ENCODE results near the gene DCN. TPM values are rescaled to one million over a fixed set of nuclear protein-coding genes. Genes with fewer than 3 reads are reported as not detected.
"Not testable (repeated sequence)": the region's sequence is repeated elsewhere in the genome, so short reads cannot be mapped to it uniquely, and the experiment has no call there.

DCN gene, protein sequence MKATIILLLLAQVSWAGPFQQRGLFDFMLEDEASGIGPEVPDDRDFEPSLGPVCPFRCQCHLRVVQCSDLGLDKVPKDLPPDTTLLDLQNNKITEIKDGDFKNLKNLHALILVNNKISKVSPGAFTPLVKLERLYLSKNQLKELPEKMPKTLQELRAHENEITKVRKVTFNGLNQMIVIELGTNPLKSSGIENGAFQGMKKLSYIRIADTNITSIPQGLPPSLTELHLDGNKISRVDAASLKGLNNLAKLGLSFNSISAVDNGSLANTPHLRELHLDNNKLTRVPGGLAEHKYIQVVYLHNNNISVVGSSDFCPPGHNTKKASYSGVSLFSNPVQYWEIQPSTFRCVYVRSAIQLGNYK
- total RNA-seq (2014; rRNA removed; shearing (Covaris generic)), result not detected in 2 replicates

DNA sequence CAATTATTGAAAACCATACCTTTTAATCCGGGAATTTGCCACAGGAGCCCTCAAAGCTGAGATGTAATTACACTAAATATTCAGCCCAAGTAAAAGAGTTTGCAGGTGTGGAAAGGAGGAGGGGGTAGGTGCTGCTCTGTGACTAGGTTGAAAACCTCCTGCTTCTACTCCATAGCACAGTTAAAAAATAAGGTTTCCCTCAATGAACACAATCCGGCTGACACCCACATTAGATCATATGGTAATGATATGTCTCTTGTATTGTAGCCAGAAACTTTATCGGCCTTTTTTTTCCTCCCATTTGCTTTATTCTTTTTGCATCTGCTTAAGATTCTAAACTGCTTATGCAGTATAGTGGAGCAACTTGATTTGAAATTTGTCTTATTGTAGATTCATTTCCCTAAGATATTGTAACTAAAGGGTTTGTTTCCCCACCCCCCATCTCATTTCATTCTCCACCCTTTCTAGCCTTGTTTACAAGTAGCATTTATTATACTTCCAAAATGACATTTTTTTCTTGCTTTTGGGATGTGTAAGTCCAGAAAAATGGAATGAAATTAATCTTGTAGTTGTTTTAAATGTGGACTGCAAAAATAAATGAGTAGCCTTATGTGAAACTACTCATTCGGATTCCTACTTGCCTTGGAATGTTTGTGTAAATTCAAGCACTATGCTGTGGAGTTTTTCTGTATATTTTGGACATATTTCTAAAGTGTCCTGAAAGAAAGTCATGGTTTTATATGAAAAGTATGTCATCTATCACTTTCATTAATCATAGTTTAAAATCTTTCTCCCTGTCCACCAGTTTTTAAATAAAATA is at the start of gene DCN:
TSS of gene DCN (minus strand) at position 182 of the 820 bp plus-strand sequence. CDS start 4,265 bp downstream, outside the sequence.
- DNase-seq (ENCODE audit: low spot score), result no peak

DNA sequence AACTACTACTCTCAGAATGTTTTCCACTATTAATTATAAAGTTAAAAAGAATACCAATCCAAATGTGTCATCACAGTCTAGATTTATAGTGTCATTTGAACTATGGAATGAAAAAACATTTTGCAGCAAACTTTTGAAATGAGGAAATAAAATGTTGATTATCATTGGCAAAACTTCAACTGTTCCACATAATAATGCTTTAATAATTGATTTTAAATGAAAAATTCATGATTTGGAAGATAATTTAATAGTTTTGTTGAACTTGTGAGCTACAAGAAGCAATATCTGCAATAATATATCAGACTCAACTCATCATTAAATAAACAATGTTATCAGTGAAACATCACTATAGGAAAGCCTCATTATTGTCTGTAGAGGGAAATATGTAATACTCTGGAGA is 48.2 kb upstream of the DCN start:
- no peak for DNase-seq (ENCODE audit: low spot score)

DNA sequence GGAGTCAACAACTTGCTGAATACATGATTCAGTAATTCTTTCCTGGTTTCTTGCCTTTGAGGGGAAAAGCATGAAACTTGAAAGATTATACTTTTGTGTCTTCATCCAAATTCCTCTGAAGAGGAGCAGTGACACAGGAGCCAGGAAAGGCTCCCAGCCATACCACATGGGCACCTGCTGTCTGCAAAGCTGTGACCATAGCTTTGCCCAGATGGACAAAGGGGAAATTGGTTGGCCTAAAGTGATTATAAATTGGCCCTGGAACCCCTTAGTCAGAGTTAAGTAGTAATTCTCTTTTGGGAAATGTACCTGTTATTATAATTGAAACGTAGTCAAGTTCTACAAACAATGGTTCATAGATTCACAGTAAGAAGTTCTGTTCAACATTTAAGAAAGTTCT is 44.3 kb upstream of the DCN start:
- no peak for DNase-seq (ENCODE audit: low spot score)

DNA sequence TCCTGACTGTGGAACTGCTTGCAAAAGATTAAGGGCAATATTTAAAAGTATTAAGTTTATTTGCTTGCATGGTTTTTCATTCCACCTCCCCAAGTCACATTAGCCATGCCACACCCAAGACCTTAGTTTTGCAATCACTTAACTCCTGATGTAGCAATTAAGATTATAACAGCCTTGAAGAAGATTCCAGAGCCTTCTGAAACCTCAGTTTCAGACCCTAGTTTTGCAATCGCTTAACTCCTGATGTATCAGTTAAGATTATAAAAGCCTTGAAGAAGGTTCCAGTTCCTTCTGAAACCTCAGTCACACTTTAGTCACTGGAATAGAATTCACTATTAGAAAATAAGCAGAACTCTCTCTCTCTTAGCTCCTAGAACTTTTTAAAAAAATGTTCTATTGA is 42.7 kb upstream of the DCN start:
- DNase-seq (ENCODE audit: low spot score), result no peak

DNA sequence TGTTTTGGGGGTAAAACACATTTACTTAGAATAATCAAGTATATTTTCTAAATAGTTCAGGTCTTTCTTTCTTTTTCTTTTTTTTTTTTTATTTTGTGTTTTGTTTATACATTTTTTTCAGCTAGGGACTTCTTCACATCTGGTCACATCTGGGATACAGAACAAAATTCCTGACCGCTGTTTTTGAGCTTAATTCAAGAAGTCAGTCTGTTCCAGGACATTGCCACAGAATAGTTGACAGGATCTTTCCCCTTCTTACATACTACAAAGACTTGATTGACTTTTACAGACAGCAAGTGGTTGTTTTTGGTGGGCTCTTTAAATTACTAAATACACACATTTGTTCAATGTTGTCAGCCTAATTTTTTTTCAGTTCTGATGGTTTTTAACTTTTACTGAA is 41.8 kb upstream of the DCN start:
- DNase-seq (ENCODE audit: low spot score), result no peak

DNA sequence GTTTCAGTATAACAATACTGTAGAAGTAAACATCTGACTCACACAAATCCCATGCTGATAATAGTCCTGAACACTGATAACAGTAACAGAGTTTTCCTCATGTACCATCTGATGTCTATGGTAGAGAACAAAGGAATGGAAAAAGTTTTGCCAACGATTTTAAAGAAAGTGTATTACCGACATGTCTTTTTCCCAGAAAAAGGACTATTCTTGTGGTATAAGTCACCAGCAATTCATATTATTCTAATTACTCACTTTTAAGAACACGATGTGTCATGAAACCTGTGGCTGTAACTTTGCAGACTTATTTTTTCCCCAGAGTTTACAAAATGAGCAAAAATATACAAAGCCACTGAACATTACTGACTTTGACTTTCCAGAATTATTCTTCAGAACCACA is 40.1 kb upstream of the DCN start:
- no peak for DNase-seq (ENCODE audit: low spot score)

DNA sequence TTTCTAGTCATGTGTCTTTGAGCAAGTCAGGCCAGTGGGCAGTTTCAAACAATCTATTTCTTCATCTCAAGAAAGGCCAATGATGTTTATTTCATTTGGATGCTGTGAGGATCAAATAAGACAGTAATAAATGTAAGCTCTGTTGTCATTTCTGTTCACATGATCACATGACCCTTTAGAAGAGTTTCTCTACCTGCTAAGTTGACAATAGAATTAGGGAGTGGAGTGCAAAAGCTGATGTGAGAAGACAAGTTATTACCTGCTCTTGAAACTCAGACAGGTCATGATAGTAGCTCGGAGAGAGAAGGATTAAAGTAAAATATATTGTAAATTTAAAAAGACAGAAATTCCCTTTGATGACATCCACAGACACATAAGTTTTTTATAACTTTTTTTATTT is 37.3 kb upstream of the DCN start:
- DNase-seq (ENCODE audit: low spot score), result no peak

DNA sequence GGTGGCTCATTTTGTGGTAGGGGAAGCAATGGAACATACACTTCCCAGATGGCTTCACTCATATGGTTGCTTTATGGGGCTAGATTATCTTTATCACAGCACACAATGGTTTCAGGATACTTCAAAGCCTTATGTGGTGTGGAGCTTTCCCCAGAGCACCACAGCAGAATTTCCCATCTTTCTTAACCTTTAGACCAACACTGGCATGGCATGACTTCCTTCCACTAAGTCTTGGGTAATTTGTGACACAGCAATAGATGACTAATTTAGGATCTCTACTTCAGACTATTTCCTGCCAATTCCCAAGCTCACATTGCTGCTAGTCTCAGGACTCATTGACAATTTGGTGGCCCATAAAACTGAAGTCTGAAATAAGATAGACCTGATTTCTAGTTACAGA is 36.9 kb upstream of the DCN start:
- no peak for DNase-seq (ENCODE audit: low spot score)

DNA sequence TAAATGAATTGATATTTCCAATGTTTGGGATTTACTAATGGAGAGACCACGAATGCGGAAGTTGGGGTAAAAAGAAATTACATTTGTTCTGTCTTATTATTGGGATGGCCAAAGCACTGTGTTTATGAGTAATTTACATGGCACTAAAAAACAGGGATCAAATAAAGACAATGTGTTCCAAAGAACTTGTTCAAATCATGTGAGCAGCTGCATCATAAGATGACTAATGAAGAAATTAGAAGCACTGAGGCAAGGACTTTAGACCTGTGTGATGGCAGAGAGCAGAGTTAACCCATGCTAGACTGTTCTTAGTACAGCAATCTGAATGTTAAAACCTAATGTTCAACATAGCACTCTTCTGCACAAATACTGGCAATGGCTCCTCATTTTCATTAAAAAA is 34.3 kb upstream of the DCN start:
- DNase-seq (ENCODE audit: low spot score), result no peak

DNA sequence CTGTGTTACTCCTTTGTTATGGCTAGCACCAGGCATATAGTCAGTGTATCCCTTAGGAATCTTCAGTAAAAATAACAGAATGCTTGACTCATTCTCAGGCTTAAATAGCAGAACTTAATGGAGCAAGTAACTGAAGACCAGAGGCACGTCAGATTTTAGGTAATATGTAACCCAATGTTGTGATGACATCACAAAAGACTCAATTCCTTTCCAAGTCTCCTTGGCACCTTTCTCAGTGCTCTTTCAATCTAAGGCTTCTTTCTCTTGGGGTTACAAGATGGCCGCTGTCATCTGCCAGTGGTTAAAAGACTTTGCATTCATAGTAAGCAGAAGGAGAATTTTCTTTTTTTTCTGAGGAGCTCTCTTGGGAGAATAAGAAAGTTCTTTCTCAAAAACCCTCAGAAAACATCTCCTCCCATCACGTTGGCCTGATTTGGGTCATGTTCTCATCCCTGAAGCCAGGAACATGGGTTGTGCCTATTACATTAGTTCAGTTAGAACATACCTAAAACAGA is 33.4 kb upstream of the DCN start:
- no peak for DNase-seq (ENCODE audit: low spot score)

DNA sequence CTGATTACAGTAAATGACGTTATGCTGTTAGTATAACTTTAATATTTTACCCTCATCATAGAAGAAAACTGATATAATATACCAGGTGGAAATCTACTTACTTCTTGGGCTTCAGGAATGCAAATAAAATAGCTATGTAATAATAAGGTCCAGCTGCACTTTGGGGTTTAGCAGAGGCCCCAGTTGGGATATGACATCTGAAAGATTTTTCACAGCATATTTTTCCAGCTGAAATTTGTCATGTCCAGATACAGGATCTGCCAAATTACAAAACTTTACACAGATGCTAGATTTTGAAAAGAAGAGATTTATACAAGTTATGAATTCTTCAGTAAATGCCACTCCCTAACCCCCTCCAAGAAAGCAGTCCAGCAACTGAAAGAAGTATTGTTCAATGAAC is 29.2 kb upstream of the DCN start:
- DNase-seq (ENCODE audit: low spot score), result no peak

DNA sequence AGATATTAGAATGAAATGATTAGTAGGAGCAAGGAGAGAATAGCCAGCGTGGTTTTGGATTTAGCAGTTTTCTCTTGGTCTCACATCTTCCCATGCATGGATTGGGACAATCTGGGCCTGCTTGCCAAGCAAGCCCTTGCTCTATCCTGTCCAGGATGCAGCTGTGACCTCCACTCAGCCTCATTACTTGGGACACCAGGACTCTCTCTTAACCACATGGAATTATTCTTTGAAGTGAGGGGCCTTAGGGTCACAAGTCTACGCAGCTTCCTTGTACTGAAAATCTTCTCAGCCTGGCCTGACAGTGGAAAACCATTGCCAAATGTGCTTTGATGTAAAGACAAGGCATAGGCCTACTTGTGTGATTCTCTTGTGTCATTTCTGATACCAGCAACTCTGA is 28.0 kb upstream of the DCN start:
- DNase-seq (ENCODE audit: low spot score), result no peak

DNA sequence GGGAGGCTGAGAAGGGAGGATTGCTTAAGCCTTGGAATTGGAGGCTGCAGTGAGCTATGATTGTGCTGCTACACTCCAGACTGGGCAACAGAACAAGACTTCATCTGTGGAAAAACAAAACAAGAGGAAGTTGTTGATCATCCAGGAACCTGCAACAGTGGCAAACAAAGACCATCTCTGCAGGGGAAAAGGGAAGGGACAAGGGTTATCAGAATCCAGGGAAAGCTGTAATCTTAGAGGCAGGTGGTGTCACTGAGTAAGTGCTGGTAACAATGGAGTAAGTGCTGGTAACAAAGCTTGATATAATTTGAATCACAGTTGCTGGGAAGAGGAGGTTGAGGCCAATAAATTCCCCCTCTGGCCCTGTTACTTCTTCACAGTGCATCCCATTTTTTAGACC is 27.5 kb upstream of the DCN start:
- no peak for DNase-seq (ENCODE audit: low spot score)

DNA sequence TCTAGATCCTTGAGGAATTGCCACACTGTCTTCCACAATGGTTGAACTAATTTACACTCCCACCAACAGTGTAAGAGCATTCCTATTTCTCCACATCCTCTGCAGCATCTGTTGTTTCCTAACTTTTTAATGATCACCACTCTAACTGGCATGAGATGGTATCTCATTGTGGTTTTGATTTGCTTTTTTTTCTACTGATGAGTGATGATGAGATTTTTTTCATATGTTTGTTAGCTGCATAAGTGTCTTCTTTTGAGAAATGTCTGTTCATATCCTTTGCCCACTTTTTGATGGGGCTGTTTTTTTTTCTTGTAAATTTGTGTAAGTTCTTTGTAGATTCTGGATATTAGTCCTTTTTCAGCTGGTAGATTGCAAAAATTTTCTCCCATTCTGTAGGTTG is 24.7 kb upstream of the DCN start:
- DNase-seq (ENCODE audit: low spot score), result not testable (repeated sequence)

DNA sequence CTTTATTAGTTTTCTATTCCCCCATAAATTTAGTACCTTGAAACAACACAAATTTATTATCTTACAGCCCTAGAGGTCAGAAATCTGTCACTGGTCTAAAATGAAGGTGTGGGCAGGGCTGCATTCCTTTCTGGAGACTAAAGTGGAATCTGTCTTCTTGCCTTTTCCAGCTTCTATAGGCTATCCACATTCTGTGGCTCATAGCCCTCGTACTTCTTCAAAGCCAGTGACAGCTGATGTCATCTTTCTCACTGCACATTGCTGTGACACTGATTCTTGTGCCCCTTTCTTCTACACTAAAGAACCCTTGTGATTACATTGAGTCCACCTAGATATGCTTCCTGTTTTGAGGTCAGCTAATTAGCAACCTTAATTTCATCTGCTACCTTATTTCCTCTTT is 23.2 kb upstream of the DCN start:
- no peak for DNase-seq (ENCODE audit: low spot score)

DNA sequence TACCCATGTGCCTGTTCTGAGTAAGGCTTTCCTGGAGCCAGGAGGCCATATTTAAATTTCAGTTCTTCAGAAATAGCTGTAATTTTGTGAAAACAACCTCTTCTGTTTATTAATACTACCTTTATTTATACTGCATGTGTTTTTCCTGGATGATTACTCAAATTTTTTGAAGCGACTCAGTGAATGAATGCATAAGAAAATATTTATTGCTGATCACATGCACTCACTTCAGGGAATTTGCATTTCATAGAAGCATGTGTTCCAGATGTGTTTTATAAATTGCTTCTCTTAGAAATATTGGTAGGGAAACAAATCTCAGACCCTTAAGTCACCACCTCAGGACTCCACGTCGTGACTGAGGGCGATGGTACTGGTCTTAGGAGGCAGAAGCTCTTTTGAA is 21.8 kb upstream of the DCN start:
- no peak for DNase-seq (ENCODE audit: low spot score)

DNA sequence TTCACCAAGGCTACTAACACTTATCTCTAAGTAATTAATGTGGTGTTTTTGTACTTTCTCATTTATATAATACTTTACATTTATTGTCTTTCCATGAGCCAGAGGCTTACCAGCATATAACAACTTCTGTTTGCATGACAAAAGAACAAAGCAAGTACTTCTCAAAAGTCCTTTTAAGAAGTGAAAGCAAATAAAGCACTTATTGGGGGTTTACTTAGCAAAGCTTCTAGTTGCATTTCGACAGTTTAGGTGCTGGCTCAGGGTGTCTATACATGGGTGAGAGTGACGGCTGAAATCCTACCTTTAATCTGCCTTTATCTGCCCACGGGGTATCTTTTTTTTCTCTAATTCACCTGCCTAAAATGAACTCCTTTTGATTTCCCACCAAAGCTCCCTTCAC is 21.0 kb upstream of the DCN start:
- DNase-seq (ENCODE audit: low spot score), result no peak

DNA sequence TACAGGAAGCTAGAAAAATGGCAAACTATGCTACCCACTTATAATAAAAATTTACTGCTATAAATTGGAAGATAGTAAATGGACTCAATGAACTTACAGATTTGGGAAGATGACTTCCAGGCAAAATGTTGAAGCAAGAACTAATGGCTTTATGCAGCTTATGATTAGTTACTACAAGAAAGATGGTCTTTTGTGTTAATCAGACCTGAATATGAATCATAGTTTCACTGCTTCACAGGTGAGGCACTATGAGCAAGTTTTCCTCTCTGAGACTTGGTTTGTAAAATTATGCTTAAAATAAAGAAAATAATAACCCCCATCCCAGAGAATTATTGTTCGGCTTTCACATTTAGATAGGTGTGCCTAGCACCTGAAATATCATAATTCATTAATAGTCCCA is 19.8 kb upstream of the DCN start:
- no peak for DNase-seq (ENCODE audit: low spot score)

DNA sequence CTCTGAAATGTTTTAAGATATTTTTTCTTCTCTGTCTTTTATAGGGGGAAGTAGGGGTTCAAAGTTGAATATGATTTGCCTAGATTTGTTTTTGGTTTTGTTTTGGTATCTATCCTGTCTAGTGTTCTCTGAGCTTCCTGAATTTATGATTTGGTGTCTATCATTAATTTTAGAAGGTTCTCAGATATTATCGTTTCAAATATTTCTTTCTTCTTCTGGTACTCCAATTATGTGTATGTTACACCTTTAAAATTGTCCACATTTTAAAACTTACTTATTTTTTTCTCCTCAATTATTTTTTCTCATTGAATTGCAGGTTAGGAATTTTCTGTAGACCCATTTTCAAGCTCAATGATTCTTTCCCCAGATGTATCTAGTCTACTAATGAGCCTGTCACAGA is 13.8 kb upstream of the DCN start:
- DNase-seq (ENCODE audit: low spot score), result no peak

DNA sequence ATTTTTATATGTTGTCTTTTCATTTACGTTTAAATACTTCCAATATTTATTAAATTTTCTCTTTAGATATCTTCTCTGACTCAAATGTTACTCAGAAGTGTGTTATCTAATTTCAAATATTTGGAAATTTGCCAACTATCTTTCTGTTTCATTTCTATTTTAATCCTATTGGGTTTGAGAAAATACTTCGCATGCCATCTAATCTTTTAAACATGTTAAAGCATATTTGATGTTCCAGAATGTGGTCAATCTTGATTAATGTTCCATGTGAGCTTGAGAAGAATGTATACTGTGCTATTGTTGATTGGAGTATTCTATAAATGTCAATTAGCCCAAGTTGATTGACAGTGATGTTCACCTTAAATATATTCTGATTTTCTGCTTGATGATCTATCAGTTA is 11.9 kb upstream of the DCN start:
- no peak for DNase-seq (ENCODE audit: low spot score)

DNA sequence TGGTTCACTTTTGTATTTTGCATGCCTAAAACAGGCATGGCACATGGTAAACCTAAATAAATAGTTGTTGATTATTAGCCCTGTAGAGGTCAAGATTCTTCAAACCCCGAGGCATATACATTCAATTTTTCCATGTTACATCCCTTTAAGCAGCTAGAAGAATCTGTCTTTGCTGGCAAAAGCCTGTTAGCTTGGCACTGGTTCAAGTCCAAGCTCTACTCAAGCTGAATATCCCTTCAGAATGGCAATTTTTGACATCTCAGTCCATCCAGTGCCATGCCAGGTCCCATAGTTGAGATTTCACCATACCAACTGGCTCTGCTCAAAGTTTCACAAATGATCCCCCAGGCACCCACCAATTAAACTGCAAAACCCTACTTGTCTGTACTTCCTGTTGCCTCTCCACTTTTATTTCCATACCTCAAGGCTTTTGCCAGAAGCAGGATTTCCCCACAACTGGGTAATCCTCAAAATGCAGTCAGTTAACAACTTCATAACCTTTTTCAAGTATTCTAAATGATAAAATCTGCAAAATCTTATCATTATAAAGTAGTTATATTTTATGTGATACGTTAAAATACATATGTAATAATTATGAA is 9.0 kb upstream of the DCN start:
- DNase-seq (ENCODE audit: low spot score), result no peak

DNA sequence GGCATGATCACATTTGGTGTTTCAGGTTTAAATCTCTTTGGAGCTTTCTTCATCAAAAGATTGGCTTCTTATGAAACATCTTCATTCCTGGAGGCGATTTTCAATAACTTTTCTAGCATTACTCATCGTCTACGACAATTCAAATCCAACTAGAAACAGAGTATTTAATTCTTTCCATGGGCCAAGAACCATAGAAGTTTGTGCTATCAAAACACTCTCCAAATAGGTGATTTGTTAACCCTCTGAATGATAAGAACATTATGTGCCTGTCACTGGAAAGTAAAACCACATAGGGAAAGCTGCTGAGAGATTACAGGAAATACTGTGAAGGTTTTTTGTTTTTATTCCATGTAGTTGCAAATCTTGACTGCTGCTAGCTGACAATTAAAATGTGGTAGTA is 6.9 kb upstream of the DCN start:
- no peak for DNase-seq (ENCODE audit: low spot score)

DNA sequence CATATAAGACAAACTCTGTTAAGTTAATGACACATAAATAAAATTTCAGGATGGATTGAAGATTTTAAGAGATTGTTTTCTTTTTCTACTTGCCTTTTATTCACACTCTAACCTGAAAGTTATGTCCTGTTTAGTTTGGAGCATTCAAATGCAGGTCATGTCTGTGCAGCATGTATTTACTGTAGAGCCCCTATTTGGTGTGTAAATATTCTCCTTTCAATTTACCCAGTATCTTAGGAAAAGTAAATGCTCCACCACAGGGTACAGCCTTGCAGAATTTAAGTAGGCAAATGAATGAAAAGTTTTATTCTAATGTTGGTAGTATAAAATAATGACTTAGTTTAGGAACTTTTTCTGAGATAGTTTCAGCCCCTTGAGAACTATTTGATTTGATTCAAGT is 6.2 kb upstream of the DCN start:
- DNase-seq (ENCODE audit: low spot score), result no peak

All from HT-29 (cell line).